Panc1 (cell line): ENCODE measurements around the gene PTPRO. TPM values are rescaled to one million over a fixed set of nuclear protein-coding genes. Genes with fewer than 3 reads are reported as not detected.

Experiments
- ATAC-seq: fragments of 200-7000 bp; cut with Tn5 transposase; 2 replicates; pipeline ENCODE4 v1.9.1; 2020; ENCODE audit warnings: mild to moderate bottlenecking, moderate library complexity
- BruUV-seq: library from RNA; stranded (reverse); fragments of 400-500 nt; replicated peaks from 2 replicates; lab custom pipeline; 2021; lab: Mats Ljungman, UMichigan
- CTCF ChIA-PET: fragments of 300-600 bp; sonication (Branson Sonifier 250); formaldehyde crosslinking; loops from one replicate; lab custom pipeline; 2022; ENCODE audit warnings: antibody characterized with exemption; lab: Charles Lee
- POLR2A ChIA-PET: fragments of 300-600 bp; sonication (Branson Sonifier 250); formaldehyde crosslinking; loops from one replicate; lab custom pipeline; 2022; ENCODE audit warnings: antibody characterized with exemption; lab: Charles Lee
- DNase-seq: peaks from one replicate; pipeline ENCODE4 v3.0.0-alpha.2; 2010; ENCODE audit warnings: low read depth, low spot score
- H3K27ac ChIP-seq: 2 replicates; pipeline ENCODE4 v1.5.1; 2011; ENCODE audit warnings: mild to moderate bottlenecking, low read length, inconsistent platforms
- H3K27me3 ChIP-seq: fragments of 200-500 bp; sonication (Bioruptor generic); 2 replicates; pipeline ENCODE4 v1.6.0; 2014; ENCODE audit warnings: low read length, inconsistent platforms; ENCODE audit not compliant: control insufficient read depth, insufficient read depth
- H3K36me3 ChIP-seq: fragments of 200-500 bp; sonication (Bioruptor generic); 2 replicates; pipeline ENCODE4 v1.5.1; 2014; ENCODE audit warnings: inconsistent platforms, mild to moderate bottlenecking, low read length, moderate library complexity; ENCODE audit not compliant: control insufficient read depth, insufficient read depth
- H3K4me1 ChIP-seq: 2 replicates; pipeline ENCODE4 v1.5.1; 2011; ENCODE audit warnings: inconsistent platforms, mild to moderate bottlenecking, low read length, moderate library complexity; ENCODE audit not compliant: control insufficient read depth, insufficient read depth
- H3K4me3 ChIP-seq, 2 experiments: 2 replicates each; pipeline ENCODE4 v1.5.1; 2011 to 2012; ENCODE audit warnings: low read depth in 2 of 2, low read length in 2 of 2, mild to moderate bottlenecking in 2 of 2, inconsistent platforms in 1 of 2, moderate library complexity in 1 of 2
- H3K9me3 ChIP-seq: fragments of 200-500 bp; sonication (Bioruptor generic); 2 replicates; pipeline ENCODE4 v1.5.1; 2014; ENCODE audit warnings: low read depth, mild to moderate bottlenecking, inconsistent platforms, low read length, moderate library complexity; ENCODE audit not compliant: control insufficient read depth, insufficient read depth
- CTCF ChIP-seq: fragments of 450-650 bp; IDR thresholded peaks from 2 replicates; pipeline ENCODE4 v1.5.1; 2017; ENCODE audit warnings: mild to moderate bottlenecking
- POLR2AphosphoS5 ChIP-seq: IDR thresholded peaks from 2 replicates; pipeline ENCODE4 v1.6.1; 2012; ENCODE audit warnings: mild to moderate bottlenecking, low read depth, low read length, moderate library complexity
- SIN3A ChIP-seq: IDR thresholded peaks from 2 replicates; pipeline ENCODE4 v1.6.1; 2012; ENCODE audit warnings: low read depth, mild to moderate bottlenecking, low read length, moderate library complexity, borderline replicate concordance; ENCODE audit not compliant: insufficient read depth
- TCF7L2 ChIP-seq: IDR thresholded peaks from 2 replicates; pipeline ENCODE4 v1.6.1; 2011; ENCODE audit warnings: mild to moderate bottlenecking, low read depth, low read length, inconsistent platforms
- in situ Hi-C: cut with HindIII; loops from 2 replicates; pipeline ENCODE4 v1.10.0; 2016; ENCODE audit warnings: low sequenced_read_pairs, low pct_unique_long_range_greater_than_20kb
- intact Hi-C: fragments of 100-400 bp; cut with micrococcal nuclease; formaldehyde crosslinking; loops from one replicate; pipeline ENCODE4 v1.10.0; 2022; ENCODE audit not compliant: unreplicated experiment
- total RNA-seq: library from RNA; stranded (reverse); gene quantifications from one replicate; pipeline ENCODE4 v1.2.1, GENCODE V29; 2021; ENCODE audit not compliant: unreplicated experiment
- TF ChIP-seq, protein P1 (sequence below), 2 experiments: IDR thresholded peaks; 2 replicates each; pipeline ENCODE4 v1.6.1; 2011 to 2012; ENCODE audit warnings: low read depth in 2 of 2, control low read depth in 1 of 2, low read length in 1 of 2, mild to moderate bottlenecking in 1 of 2, moderate library complexity in 1 of 2; ENCODE audit not compliant: insufficient read depth in 1 of 2

Gene PTPRO
- total RNA-seq, 1 experiment from 2014 or later: not detected

DNA sequence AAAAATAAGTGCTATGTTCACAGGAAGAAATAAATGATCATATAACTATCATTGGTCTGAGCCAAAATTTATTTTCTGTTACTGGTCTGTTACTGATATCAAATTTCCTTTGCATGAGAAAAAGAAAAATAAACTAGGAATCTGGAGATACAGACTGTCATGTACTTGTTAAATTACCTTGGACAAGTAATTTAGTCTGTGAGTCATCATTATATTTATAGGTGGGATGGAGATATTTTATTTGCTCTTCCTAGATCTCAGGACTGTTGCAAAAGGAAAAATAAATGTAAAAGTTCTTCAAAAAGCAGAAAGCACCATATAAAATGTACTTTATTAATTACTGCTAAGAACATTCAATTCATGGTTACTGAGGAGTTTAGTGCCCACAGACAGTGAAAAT is 174.4 kb downstream of the PTPRO start:
- Histone ChIP-seq H3K4me3 (no peak overlapping the region), H3K4me1 (no peaks in the 10 kb centered on the region), H3K9me3 (no peaks in the 10 kb centered on the region), H3K27me3 (no peaks in the 10 kb centered on the region), H3K36me3 (no peaks in the 10 kb centered on the region), H3K27ac (no peak overlapping the region)
- intact Hi-C loops: no loop called here
- ATAC-seq: no peak
- ChIA-PET CTCF (no interaction called here), POLR2A (no interaction called here)
- DNase-seq: no peak
- TF ChIP-seq SIN3A (no peak), TCF7L2 (no peak), CTCF (no peak), POLR2AphosphoS5 (no peak)
- TF ChIP-seq, protein P1, sequence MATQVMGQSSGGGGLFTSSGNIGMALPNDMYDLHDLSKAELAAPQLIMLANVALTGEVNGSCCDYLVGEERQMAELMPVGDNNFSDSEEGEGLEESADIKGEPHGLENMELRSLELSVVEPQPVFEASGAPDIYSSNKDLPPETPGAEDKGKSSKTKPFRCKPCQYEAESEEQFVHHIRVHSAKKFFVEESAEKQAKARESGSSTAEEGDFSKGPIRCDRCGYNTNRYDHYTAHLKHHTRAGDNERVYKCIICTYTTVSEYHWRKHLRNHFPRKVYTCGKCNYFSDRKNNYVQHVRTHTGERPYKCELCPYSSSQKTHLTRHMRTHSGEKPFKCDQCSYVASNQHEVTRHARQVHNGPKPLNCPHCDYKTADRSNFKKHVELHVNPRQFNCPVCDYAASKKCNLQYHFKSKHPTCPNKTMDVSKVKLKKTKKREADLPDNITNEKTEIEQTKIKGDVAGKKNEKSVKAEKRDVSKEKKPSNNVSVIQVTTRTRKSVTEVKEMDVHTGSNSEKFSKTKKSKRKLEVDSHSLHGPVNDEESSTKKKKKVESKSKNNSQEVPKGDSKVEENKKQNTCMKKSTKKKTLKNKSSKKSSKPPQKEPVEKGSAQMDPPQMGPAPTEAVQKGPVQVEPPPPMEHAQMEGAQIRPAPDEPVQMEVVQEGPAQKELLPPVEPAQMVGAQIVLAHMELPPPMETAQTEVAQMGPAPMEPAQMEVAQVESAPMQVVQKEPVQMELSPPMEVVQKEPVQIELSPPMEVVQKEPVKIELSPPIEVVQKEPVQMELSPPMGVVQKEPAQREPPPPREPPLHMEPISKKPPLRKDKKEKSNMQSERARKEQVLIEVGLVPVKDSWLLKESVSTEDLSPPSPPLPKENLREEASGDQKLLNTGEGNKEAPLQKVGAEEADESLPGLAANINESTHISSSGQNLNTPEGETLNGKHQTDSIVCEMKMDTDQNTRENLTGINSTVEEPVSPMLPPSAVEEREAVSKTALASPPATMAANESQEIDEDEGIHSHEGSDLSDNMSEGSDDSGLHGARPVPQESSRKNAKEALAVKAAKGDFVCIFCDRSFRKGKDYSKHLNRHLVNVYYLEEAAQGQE (IDR thresholded peaks at IDR 0.05; ENCODE audit: insufficient read depth in 1 of 2, low read depth in 2 of 2, low read length in 1 of 2): no peak
- BruUV-seq: no TSS peak
- in situ Hi-C loops: no loop called here

- no peaks in the 10 kb centered on the region for H3K36me3 ChIP-seq
- no peaks in the 10 kb centered on the region for H3K27me3 ChIP-seq
- ATAC-seq (no peak), DNase-seq (no peak)
- H3K4me3 ChIP-seq: no peak overlapping the region
- intact Hi-C loops: no loop called here
- H3K4me1 ChIP-seq: no peaks in the 10 kb centered on the region
- BruUV-seq: no TSS peak
- ChIA-PET CTCF (no interaction called here), POLR2A (no interaction called here)
- H3K9me3 ChIP-seq: no peaks in the 10 kb centered on the region
- in situ Hi-C loops: no loop called here
- TF ChIP-seq CTCF: no peak
- no peak for TF ChIP-seq TCF7L2
- TF ChIP-seq POLR2AphosphoS5: no peak
- TF ChIP-seq SIN3A: no peak
- TF ChIP-seq, protein P1 (IDR thresholded peaks at IDR 0.05; ENCODE audit: insufficient read depth in 1 of 2, low read depth in 2 of 2, low read length in 1 of 2): no peak
- H3K27ac ChIP-seq: no peak overlapping the region
Observed at GRCh38 chr12:15497671-15498292, 175.5 kb downstream of the PTPRO start.
